ENCODE data around the gene COL19A1.

Gene COL19A1

GRCh38 chr6:70163795-70164194, 297.4 kb downstream of the COL19A1 start:
- in situ Hi-C loops (cut with MboI; ENCODE audit: low sequenced_read_pairs): no loop called here

- in situ Hi-C loops (cut with MboI; ENCODE audit: low sequenced_read_pairs): no loop called here
These were observed 298.2 kb downstream of the COL19A1 start for GRCh38 chr6:70164556-70164955.

- in situ Hi-C loops (cut with MboI; ENCODE audit: low sequenced_read_pairs): no loop called here
These were observed 300.0 kb downstream of the COL19A1 start for GRCh38 chr6:70166088-70166958.

DNA sequence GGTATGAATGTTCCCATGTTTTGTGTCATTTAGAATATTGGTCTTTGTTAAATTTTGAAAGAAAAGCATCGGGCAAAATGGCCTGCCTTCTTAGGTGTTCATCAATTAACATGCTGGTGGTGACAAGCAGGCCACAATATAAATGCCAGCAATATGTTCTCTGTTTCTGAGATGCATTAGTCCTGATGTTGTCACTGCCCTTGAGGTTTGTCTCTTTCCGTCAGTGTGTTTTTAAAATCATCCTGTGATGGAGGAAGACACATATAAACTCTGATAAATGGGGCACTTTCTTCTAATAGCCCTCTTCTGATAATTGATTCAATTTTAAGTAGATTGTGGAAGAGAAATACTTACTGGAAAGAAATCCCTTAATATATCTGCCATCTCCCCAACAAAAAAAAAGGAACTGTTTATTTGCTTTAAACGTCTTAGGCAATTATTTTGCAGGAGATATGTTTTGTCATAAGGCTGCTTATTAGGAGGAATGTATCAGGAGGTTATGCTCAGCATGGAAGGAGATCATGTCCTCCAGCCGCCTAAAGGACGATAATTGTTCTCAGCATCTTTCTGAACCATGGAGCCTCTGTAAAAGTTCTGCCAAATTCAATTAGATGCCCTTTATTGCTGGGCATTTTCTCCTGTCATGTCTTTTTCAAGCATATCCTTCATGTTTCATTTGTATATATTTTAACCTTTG, 302.5 kb downstream of the COL19A1 start:
- in situ Hi-C loops (cut with MboI; ENCODE audit: low sequenced_read_pairs): no loop called here

DNA sequence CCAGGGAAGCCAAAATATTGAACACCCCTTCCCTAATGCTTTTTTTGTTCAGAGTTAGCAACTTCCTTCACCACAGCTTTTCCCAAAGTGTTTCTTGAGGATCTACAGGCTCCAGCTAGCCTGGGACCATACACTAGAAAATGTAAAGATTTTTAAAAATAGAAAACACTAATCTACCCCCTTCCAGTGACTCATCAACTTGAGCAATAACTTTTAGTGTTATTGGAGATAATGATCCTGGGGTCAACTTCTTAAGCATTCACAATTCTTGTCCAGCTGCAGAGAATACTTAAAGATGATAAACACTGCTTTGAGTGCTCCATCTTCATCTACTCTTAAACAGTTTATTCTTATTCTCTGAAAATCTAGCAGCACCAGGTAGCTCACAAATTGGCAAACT, 304.9 kb downstream of the COL19A1 start:
- in situ Hi-C loops (cut with MboI; ENCODE audit: low sequenced_read_pairs): no loop called here

DNA sequence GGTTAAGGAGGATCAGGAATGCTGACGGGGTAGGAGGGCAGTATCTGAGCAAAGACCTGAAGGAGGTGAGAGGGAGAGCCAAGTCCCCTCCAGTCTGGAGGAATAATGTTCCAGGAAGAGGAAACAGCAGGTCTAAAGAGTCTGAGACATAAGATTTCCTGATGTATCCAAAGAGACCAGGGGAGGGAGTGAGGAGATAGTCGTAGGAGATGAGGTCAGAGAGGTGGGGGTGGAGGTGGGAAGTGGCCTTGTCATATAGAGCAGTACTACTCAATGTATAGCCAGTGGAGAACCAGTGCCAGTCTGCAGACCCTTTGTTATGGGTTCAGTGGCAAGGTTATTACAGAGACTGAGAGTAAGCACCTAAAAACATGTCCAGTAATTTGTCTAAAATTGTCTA, 305.9 kb downstream of the COL19A1 start:
- in situ Hi-C loops (cut with MboI; ENCODE audit: low sequenced_read_pairs): no loop called here

DNA sequence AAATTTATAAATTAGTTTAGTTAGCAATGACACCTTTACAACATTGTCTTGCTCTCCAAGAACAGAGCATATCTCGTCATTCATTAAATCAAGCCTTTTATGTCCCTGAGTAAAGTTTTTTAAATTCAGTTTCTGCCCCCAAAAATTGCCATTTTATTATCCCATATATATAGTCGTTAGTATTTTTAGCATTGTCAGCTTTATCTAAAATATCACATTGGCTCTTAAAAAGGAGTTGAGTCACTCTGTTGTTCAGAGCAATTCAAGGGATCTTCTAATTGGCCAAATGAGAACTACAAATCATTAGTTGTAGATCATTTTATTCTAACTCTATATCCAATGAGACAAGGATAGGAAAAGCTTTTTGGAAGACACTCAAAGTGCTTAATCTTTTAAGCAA, 309.4 kb downstream of the COL19A1 start:
- in situ Hi-C loops (cut with MboI; ENCODE audit: low sequenced_read_pairs): no loop called here

GRCh38 chr6:70176842-70177550, 310.6 kb downstream of the COL19A1 start:
- in situ Hi-C loops (cut with MboI; ENCODE audit: low sequenced_read_pairs): no loop called here

DNA sequence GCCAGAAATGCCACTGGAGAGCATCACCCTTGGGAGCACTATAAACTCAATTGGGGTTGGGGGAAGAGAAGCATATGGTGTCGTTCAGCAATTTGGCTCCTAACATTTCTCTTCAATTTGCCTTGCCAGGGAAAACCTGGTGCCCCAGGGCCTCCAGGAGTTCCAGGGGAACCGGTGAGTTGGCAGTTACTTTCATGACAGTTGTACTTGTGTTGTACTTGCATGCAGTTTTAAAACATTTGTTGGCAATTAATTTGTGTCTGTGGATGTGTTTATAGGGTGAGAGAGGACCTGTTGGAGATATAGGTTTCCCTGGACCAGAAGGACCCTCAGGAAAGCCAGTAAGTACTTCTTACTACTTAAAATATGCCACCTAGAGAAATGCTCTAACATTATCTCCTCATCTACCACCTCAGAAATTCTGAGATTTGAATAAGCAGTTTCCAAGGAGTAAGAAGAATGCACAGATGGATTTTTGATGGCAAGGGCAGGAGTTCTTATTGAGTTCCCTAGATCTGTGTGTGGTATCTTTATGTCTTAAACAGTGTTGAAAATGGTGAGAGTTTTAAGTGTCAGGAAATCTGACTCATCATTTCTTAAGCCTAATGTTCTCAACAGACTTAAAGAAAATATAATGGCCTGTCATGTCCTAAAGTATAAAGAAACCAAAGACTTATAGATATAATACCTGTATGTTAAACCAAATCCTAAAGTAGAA, 314.0 kb downstream of the COL19A1 start:
- in situ Hi-C loops (cut with MboI; ENCODE audit: low sequenced_read_pairs): no loop called here

- in situ Hi-C loops (cut with MboI; ENCODE audit: low sequenced_read_pairs): no loop called here
These were observed 314.7 kb downstream of the COL19A1 start for GRCh38 chr6:70180901-70181599.

GRCh38 chr6:70183538-70183937, 317.2 kb downstream of the COL19A1 start:
- in situ Hi-C loops (cut with MboI; ENCODE audit: low sequenced_read_pairs): no loop called here

- in situ Hi-C loops (cut with MboI; ENCODE audit: low sequenced_read_pairs): no loop called here
These were observed 318.4 kb downstream of the COL19A1 start for GRCh38 chr6:70184723-70185122.

DNA sequence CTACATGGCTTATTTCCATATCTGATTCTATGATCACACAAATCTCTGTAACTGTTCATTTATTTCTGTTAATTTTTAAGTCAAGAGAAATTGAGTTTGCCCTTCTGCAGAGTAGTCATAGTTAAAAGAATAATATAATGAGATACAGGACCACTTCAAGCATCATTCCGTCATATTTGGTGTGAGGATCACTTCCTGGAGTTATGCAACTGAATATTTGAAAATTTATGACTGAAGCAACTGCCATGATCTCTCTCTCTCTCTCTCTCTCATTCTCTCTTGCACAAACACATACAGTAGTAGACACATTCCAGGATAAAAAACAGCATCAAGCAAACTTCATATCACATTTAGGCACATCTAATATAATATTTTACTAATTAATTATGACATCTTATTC, 320.1 kb downstream of the COL19A1 start:
- in situ Hi-C loops (cut with MboI; ENCODE audit: low sequenced_read_pairs): no loop called here

DNA sequence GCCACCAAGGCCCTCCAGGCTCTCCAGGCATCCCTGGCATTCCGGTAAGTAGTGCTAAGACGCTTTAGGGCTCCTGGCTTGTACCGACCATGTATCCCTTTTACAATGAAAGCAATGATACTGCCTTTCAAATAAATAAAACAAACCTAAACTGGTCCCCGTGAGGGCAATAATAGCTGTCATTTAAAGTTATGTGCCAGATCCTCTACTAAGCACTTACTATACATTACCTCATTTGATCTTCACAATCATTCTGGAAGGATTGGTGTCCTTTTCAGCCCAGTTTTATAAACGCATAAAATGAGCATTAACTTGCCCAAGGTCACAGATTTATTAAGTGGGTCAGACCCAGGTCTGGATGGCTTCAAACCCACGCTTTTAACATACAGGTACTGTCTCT, 321.8 kb downstream of the COL19A1 start:
- in situ Hi-C loops (cut with MboI; ENCODE audit: low sequenced_read_pairs): no loop called here

GRCh38 chr6:70194421-70194820, 328.1 kb downstream of the COL19A1 start:
- in situ Hi-C loops (cut with MboI; ENCODE audit: low sequenced_read_pairs): no loop called here

DNA sequence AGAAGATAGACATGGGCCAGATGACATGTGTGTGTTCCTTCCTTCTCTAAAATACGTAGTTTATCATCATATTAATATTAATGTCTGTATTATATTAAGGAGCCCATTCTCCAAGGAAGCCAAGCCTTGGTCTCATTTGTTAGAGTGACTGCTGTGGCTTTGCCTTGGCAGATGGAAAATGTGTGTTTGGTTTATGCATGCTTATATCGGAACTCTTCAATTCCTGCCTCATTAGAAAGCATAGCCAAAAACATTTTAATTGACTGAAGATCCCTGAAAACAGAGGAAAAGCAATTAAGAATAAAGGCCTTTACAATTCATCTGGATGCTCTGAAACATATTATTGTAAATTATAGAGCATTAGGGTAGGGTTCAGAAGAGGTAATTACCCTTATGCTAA, 330.2 kb downstream of the COL19A1 start:
- in situ Hi-C loops (cut with MboI; ENCODE audit: low sequenced_read_pairs): no loop called here

GRCh38 chr6:70198785-70199184, 332.4 kb downstream of the COL19A1 start:
- in situ Hi-C loops (cut with MboI; ENCODE audit: low sequenced_read_pairs): no loop called here

GRCh38 chr6:70208235-70208790, 342.0 kb downstream of the COL19A1 start:
- in situ Hi-C loops (cut with MboI; ENCODE audit: low sequenced_read_pairs): no loop called here

GRCh38 chr6:70210462-70210861, 344.1 kb downstream of the COL19A1 start:
- in situ Hi-C loops (cut with MboI; ENCODE audit: low sequenced_read_pairs): no loop called here

GRCh38 chr6:70215460-70216108, 349.2 kb downstream of the COL19A1 start:
- in situ Hi-C loops (cut with MboI; ENCODE audit: low sequenced_read_pairs): no loop called here
